ENCODE data around the gene IGSF21.
"Not testable (repeated sequence)": the region's sequence is repeated elsewhere in the genome, so short reads cannot be mapped to it uniquely, and the experiment has no call there.

The IGSF21 gene

DNA sequence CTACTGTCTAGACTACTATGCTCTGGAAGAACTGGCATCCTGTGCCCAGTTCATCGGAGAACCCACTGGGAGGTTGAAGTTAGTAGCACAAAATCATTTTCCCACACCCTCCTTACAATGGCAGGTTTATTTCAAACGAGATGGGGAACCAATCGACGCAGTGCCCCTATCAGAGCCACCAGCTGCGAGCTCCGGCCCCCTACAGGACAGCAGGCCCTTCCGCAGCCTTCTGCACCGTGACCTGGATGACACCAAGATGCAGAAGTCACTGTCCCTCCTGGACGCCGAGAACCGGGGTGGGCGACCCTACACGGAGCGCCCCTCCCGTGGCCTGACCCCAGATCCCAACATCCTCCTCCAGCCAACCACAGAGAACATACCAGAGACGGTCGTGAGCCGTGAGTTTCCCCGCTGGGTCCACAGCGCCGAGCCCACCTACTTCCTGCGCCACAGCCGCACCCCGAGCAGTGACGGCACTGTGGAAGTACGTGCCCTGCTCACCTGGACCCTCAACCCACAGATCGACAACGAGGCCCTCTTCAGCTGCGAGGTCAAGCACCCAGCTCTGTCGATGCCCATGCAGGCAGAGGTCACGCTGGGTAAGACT lies 257.6 kb downstream of the IGSF21 start:
- H3K4me1 ChIP-seq (ENCODE audit: low read depth, poor library complexity, severe bottlenecking), result no peaks in the 10 kb centered on the region
- TF ChIP-seq, protein P1, sequence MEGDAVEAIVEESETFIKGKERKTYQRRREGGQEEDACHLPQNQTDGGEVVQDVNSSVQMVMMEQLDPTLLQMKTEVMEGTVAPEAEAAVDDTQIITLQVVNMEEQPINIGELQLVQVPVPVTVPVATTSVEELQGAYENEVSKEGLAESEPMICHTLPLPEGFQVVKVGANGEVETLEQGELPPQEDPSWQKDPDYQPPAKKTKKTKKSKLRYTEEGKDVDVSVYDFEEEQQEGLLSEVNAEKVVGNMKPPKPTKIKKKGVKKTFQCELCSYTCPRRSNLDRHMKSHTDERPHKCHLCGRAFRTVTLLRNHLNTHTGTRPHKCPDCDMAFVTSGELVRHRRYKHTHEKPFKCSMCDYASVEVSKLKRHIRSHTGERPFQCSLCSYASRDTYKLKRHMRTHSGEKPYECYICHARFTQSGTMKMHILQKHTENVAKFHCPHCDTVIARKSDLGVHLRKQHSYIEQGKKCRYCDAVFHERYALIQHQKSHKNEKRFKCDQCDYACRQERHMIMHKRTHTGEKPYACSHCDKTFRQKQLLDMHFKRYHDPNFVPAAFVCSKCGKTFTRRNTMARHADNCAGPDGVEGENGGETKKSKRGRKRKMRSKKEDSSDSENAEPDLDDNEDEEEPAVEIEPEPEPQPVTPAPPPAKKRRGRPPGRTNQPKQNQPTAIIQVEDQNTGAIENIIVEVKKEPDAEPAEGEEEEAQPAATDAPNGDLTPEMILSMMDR (conservative IDR thresholded peaks at IDR 0.05; ENCODE audit: low read depth, low read length), result no peak

DNA sequence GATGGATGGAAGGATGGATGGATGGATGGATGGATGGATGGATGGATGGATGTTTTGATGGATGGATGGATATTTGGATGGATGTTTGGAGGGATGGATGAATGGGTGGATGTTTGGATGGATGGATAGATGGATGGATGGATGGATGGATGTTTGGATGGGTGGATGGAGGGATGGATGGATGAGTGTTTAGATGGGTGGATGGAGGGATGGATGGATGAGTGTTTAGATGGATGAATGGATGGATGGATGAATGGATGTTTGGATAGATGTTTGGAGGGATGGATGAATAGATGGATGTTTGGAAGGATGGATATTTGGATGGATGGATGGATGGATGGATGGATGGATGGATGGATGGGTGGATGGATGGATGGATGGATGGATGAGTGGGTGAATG lies 264.9 kb downstream of the IGSF21 start:
- not testable (repeated sequence) for H3K9ac ChIP-seq; H3K27me3 ChIP-seq (ENCODE audit: insufficient read depth, low read depth); H2AFZ ChIP-seq (ENCODE audit: low read depth); H3K27ac ChIP-seq; H3K4me3 ChIP-seq (IDR thresholded peaks at IDR 0.05; ENCODE audit: insufficient read depth, low read depth, low read length); H4K20me1 ChIP-seq (ENCODE audit: insufficient read depth); H3K79me2 ChIP-seq (ENCODE audit: insufficient read depth, low read depth); H3K36me3 ChIP-seq (ENCODE audit: insufficient read depth); H3K4me2 ChIP-seq; H3K4me1 ChIP-seq (ENCODE audit: low read depth, poor library complexity, severe bottlenecking)

More for the DNA sequence above, 257.6 kb downstream of the IGSF21 start:
- H3K9ac ChIP-seq, result no peak overlapping the region
- peaks cover 11% of the 10 kb centered on the region; the same call in 1 of the 2 replicates for H3K27me3 ChIP-seq (ENCODE audit: insufficient read depth, low read depth)
- no peak overlapping the region for H3K27ac ChIP-seq
- no peaks in the 10 kb centered on the region for H3K79me2 ChIP-seq (ENCODE audit: insufficient read depth, low read depth)
- H2AFZ ChIP-seq (ENCODE audit: low read depth), result no peak overlapping the region
- no peak overlapping the region for H3K4me3 ChIP-seq (IDR thresholded peaks at IDR 0.05; ENCODE audit: insufficient read depth, low read depth, low read length)
- H4K20me1 ChIP-seq (ENCODE audit: insufficient read depth), result no peaks in the 10 kb centered on the region
- no peak overlapping the region for H3K4me2 ChIP-seq
- no peaks in the 10 kb centered on the region for H3K36me3 ChIP-seq (ENCODE audit: insufficient read depth)

- no peak overlapping the region for H2AFZ ChIP-seq (ENCODE audit: low read depth)
- H3K4me1 ChIP-seq (ENCODE audit: low read depth, poor library complexity, severe bottlenecking), result no peaks in the 10 kb centered on the region
- H3K27me3 ChIP-seq (ENCODE audit: insufficient read depth, low read depth), result no peaks in the 10 kb centered on the region
- H3K4me3 ChIP-seq (IDR thresholded peaks at IDR 0.05; ENCODE audit: insufficient read depth, low read depth, low read length), result no peak overlapping the region
- H3K36me3 ChIP-seq (ENCODE audit: insufficient read depth), result no peaks in the 10 kb centered on the region
- H3K27ac ChIP-seq, result no peak overlapping the region
- H3K79me2 ChIP-seq (ENCODE audit: insufficient read depth, low read depth), result no peaks in the 10 kb centered on the region
- H3K4me2 ChIP-seq, result no peak overlapping the region
- H3K9ac ChIP-seq, result no peak overlapping the region
- TF ChIP-seq, protein P1 (conservative IDR thresholded peaks at IDR 0.05; ENCODE audit: low read depth, low read length), result no peak
- H4K20me1 ChIP-seq (ENCODE audit: insufficient read depth), result no peaks in the 10 kb centered on the region
Measured at GRCh38 chr1:18373151-18373550, 265.6 kb downstream of the IGSF21 start.

GRCh38 chr1:18373882-18374493 lies 266.4 kb downstream of the IGSF21 start:
- Histone ChIP-seq H3K27ac (no peak overlapping the region), H3K4me3 (IDR thresholded peaks at IDR 0.05; ENCODE audit: insufficient read depth, low read depth, low read length) (no peak overlapping the region), H3K4me2 (no peak overlapping the region), H3K9ac (no peak overlapping the region), H3K36me3 (ENCODE audit: insufficient read depth) (no peaks in the 10 kb centered on the region), H3K4me1 (ENCODE audit: low read depth, poor library complexity, severe bottlenecking) (no peaks in the 10 kb centered on the region), H3K79me2 (ENCODE audit: insufficient read depth, low read depth) (no peaks in the 10 kb centered on the region), H2AFZ (ENCODE audit: low read depth) (no peak overlapping the region), H4K20me1 (ENCODE audit: insufficient read depth) (no peaks in the 10 kb centered on the region), H3K27me3 (ENCODE audit: insufficient read depth, low read depth) (no peaks in the 10 kb centered on the region)
- TF ChIP-seq, protein P1 (conservative IDR thresholded peaks at IDR 0.05; ENCODE audit: low read depth, low read length), result 0 out of 2 replicates have a peak, but pooled peaks have one; percentile 15

GRCh38 chr1:18376661-18377060 lies 269.1 kb downstream of the IGSF21 start:
- Histone ChIP-seq H3K9ac (no peak overlapping the region), H4K20me1 (ENCODE audit: insufficient read depth) (no peaks in the 10 kb centered on the region), H3K4me2 (no peak overlapping the region), H3K27me3 (ENCODE audit: insufficient read depth, low read depth) (no peaks in the 10 kb centered on the region), H3K4me1 (ENCODE audit: low read depth, poor library complexity, severe bottlenecking) (no peaks in the 10 kb centered on the region), H3K27ac (no peak overlapping the region), H3K36me3 (ENCODE audit: insufficient read depth) (no peaks in the 10 kb centered on the region), H3K4me3 (IDR thresholded peaks at IDR 0.05; ENCODE audit: insufficient read depth, low read depth, low read length) (no peak overlapping the region), H3K79me2 (ENCODE audit: insufficient read depth, low read depth) (no peaks in the 10 kb centered on the region), H2AFZ (ENCODE audit: low read depth) (no peak overlapping the region)
- TF ChIP-seq, protein P1 (conservative IDR thresholded peaks at IDR 0.05; ENCODE audit: low read depth, low read length), result no peak
